Endothelial cell (in vitro differentiated cells): ENCODE measurements around the gene RP9. TPM values are rescaled to one million over a fixed set of nuclear protein-coding genes. Genes with fewer than 3 reads are reported as not detected.
A peak's percentile ranks its signal among the peaks of the same experiment; 100 is the strongest.

Experiments used
- DNase-seq: peaks from one replicate; pipeline ENCODE4 v3.0.0; 2021; ENCODE audit warnings: low spot score
- H3K27ac Mint-ChIP-seq: one replicate; pipeline ENCODE4 v1.8.0; 2021; ENCODE audit warnings: mixed read lengths, inconsistent platforms; ENCODE audit not compliant: unreplicated experiment
- H3K27me3 Mint-ChIP-seq: one replicate; pipeline ENCODE4 v1.8.0; 2021; ENCODE audit warnings: mild to moderate bottlenecking, moderate library complexity, mixed read lengths, inconsistent platforms; ENCODE audit not compliant: unreplicated experiment
- H3K36me3 Mint-ChIP-seq: one replicate; pipeline ENCODE4 v1.8.0; 2021; ENCODE audit warnings: mild to moderate bottlenecking, low read depth, mixed read lengths, inconsistent platforms; ENCODE audit not compliant: unreplicated experiment
- H3K4me1 Mint-ChIP-seq: one replicate; pipeline ENCODE4 v1.8.0; 2021; ENCODE audit warnings: mild to moderate bottlenecking, mixed read lengths, inconsistent platforms; ENCODE audit not compliant: unreplicated experiment
- H3K4me3 Mint-ChIP-seq: one replicate; pipeline ENCODE4 v1.8.0; 2021; ENCODE audit warnings: mild to moderate bottlenecking, mixed read lengths, inconsistent platforms; ENCODE audit not compliant: unreplicated experiment
- H3K9me3 Mint-ChIP-seq: one replicate; pipeline ENCODE4 v1.8.0; 2021; ENCODE audit warnings: mixed read lengths, inconsistent platforms; ENCODE audit not compliant: unreplicated experiment
- CTCF ChIP-seq: fragments of 200-600 bp; sonication (generic); IDR thresholded peaks from one replicate; pipeline ENCODE4 v1.5.0; 2021; ENCODE audit warnings: antibody characterized with exemption; ENCODE audit not compliant: unreplicated experiment
- total RNA-seq: library from RNA; stranded (reverse); fragmentation: NEBNext Ultra II Directional; extraction: Animal tissue kit (Norgen Biotek cat#: 25700); gene quantifications from one replicate; pipeline ENCODE4 v1.2.1, GENCODE V29; 2021; ENCODE audit not compliant: unreplicated experiment

RP9 gene
- total RNA-seq, 1 donor from 2014 or later, result 25.4 TPM

DNA sequence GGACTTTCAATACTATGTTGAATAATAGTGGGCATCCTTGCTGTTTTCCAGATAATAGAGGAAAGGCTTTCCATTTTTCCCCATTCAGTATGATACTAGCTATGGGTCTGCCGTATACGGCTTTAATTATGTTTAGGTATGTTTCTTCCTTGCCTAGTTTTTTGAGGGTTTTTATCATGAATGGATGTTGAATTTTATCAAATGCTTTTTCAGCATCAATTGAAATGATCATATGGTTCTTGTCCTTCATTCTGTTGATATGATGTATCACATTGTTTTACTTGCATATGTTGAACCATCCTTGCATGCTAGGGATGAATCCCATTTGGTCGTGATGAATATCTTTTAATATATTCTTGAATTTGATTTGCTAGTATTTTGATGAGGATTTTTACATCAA lies 9.2 kb upstream of the RP9 start:
- no peak for DNase-seq
- Mint-ChIP-seq H3K4me1 (peaks cover 6% of the 10 kb centered on the region), H3K36me3 (no peaks in the 10 kb centered on the region), H3K4me3 (no peak overlapping the region), H3K27me3 (peaks cover 2% of the 10 kb centered on the region), H3K27ac (no peak overlapping the region), H3K9me3 (no peaks in the 10 kb centered on the region)
- TF ChIP-seq CTCF, result no peak

DNA sequence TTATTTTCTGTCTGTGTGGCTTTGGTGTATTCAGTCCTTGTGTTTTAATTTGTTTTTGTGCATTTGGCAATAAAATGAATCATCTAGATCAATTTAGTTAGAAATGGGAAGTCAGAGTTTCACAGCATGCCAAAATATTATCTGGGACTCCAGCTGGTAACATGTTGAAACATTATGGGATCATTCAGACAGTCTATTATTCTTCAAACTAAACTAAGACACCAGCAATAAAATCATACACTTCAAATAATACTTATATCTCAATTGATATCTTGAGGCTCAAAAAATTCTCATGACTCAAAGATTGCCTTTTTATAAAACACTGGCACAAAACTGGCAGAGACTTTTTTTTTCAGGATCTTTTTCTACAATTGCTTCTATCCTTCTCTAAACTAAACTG lies 5.8 kb upstream of the RP9 start:
- Mint-ChIP-seq H3K27me3 (peaks cover 2% of the 10 kb centered on the region), H3K36me3 (no peaks in the 10 kb centered on the region), H3K9me3 (no peaks in the 10 kb centered on the region), H3K27ac (no peak overlapping the region), H3K4me3 (no peak overlapping the region), H3K4me1 (peaks cover 11% of the 10 kb centered on the region)
- DNase-seq, result no peak
- TF ChIP-seq CTCF, result no peak

- TF ChIP-seq CTCF, result no peak
- H3K27me3 Mint-ChIP-seq, result peaks cover 2% of the 10 kb centered on the region
- H3K27ac Mint-ChIP-seq, result no peak overlapping the region
- peaks cover 17% of the 10 kb centered on the region for H3K4me1 Mint-ChIP-seq
- no peaks in the 10 kb centered on the region for H3K9me3 Mint-ChIP-seq
- H3K4me3 Mint-ChIP-seq, result no peak overlapping the region
- no peak for DNase-seq
- H3K36me3 Mint-ChIP-seq, result no peaks in the 10 kb centered on the region
These were observed 2.4 kb upstream of the RP9 start for GRCh38 chr7:33111614-33112013.

DNA sequence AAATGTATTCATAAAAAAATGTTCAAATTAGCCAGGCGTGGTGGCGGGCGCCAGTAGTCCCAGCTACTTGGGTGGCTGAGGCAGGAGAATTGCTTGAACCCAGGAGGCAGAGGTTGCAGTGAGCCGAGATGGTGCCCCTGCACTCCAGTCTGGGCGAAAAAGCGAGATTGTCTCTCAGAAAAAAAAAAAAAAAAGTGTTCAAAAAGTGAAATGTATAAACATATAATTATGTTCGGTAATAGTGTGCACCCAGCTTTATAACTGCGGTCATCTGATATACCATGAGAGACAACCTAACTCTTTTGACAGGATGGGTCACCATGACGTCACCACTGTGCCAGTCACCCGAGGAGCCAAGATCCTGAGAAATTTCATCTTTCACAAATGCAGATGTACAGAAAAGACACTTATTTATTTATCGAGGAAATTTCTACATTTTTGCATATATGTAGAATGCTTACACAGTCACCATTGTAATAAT lies 594 bp upstream of the RP9 start:
- peaks cover 2% of the 10 kb centered on the region for H3K27me3 Mint-ChIP-seq
- no peak for TF ChIP-seq CTCF
- H3K36me3 Mint-ChIP-seq, result no peaks in the 10 kb centered on the region
- H3K27ac Mint-ChIP-seq, result no peak overlapping the region
- H3K4me3 Mint-ChIP-seq, result peak overlapping the region; percentile 67
- H3K9me3 Mint-ChIP-seq, result no peaks in the 10 kb centered on the region
- DNase-seq, result no peak
- peaks cover 17% of the 10 kb centered on the region for H3K4me1 Mint-ChIP-seq

DNA sequence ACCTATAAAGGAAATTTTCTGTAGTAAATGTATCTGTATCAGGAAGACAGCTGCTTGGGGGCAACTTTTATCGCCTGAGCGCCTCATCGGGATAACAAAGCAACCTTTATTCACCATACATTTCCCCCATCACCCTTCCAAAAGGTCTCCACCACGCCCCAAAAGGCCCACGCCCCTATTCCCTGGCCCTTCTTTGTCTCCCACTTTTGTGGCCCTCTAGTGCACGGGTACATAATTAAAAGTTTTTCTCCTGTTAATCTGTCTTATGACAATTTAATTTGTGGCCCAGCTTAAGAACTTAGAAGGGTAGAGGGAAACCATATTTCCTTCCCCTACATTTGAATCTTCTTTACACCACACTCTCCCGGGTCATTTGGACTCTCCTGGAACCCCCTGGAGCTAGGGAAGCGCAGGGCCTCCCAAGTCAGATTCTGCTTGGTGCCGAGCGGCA lies 625 bp downstream of the RP9 start:
- no peak for TF ChIP-seq CTCF
- DNase-seq, result no peak
- Mint-ChIP-seq H3K4me1 (peaks cover 11% of the 10 kb centered on the region), H3K4me3 (peak overlapping the region; percentile 93), H3K27ac (peak overlapping the region; percentile 7), H3K36me3 (no peaks in the 10 kb centered on the region), H3K9me3 (no peaks in the 10 kb centered on the region), H3K27me3 (no peaks in the 10 kb centered on the region)
